ENCODE measurements around the gene RIC3. TPM values are rescaled to one million over a fixed set of nuclear protein-coding genes. Genes with fewer than 3 reads are reported as not detected.

The RIC3 gene
- total and polyA plus RNA-seq, 2 of the 8 experiments (the other 6 are each of a cell fraction or from before 2014, with no cell fraction given): 6.4 to 15.5 TPM

DNA sequence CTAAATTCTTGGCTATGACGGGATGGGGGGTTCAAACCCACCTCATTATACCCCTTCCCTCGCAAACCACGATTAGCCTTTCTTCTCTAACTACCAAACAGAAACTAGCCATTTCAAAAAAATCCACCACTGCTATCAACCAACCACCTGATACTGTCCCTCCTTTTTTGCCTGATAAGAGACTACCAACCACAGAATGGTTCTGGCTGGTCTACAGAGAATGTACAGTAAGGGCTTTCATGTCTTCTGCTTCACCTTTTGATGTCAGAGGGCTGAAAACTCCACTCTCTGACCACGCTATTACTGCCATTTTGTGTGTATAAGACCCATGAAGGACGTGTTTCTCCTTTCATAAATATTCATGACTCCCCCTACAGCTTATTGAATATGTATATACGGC is 19.1 kb downstream of the RIC3 start:
- POLR2A ChIA-PET (ENCODE audit: partially characterized antibody): no interaction called here
- H3K9ac ChIP-seq (replicated peaks in 1 of 4; ENCODE audit: extremely low read depth in 1 of 4, low read depth in 3 of 4, low read length in 3 of 4): no peak overlapping the region
- TF ChIP-seq BRCA1 (IDR thresholded peaks at IDR 0.05; ENCODE audit: low read depth, low read length) (no peak), JUND (IDR thresholded peaks at IDR 0.05; ENCODE audit: low read length) (no peak), TEAD4 (IDR thresholded peaks at IDR 0.05; ENCODE audit: low read depth, low read length) (no peak), EGR1 (IDR thresholded peaks at IDR 0.05; ENCODE audit: borderline replicate concordance, low read depth, low read length) (no peak), SP4 (IDR thresholded peaks at IDR 0.05; ENCODE audit: low read length) (no peak), KDM5A (IDR thresholded peaks at IDR 0.05; ENCODE audit: low read length) (no peak), HDAC6 (IDR thresholded peaks at IDR 0.05; ENCODE audit: low read depth, low read length) (no peak), CTBP2 (IDR thresholded peaks at IDR 0.05; ENCODE audit: borderline replicate concordance, insufficient read depth, insufficient read length, low read length) (no peak), POLR2AphosphoS5 (IDR thresholded peaks at IDR 0.05; ENCODE audit: low read depth, low read length) (no peak), RXRA (IDR thresholded peaks at IDR 0.05; ENCODE audit: insufficient read depth, low read depth, low read length) (no peak), RAD21 (IDR thresholded peaks at IDR 0.05 in 1 of 2, conservative IDR thresholded peaks at IDR 0.05 in 1 of 2; ENCODE audit: low read depth in 2 of 2, low read length in 2 of 2) (no peak), CHD1 (IDR thresholded peaks at IDR 0.05; ENCODE audit: low read depth, low read length) (no peak), MAFK (IDR thresholded peaks at IDR 0.05; ENCODE audit: low read depth, low read length) (no peak), PHF8 (conservative IDR thresholded peaks at IDR 0.05; ENCODE audit: low read depth, low read length) (no peak), CHD2 (IDR thresholded peaks at IDR 0.05; ENCODE audit: low read length) (no peak), BACH1 (IDR thresholded peaks at IDR 0.05; ENCODE audit: low read length) (no peak)

More for the DNA sequence above, 19.1 kb downstream of the RIC3 start:
- Histone ChIP-seq H4K20me1 (replicated peaks in 1 of 2; ENCODE audit: control insufficient read depth in 1 of 2, insufficient read depth in 2 of 2, low read length in 2 of 2) (no peaks in the 10 kb centered on the region), H3K23ac (ENCODE audit: insufficient read length) (no peak overlapping the region), H3K79me1 (ENCODE audit: low read depth, low read length) (no peaks in the 10 kb centered on the region), H3K23me2 (ENCODE audit: low read depth, low read length) (no peaks in the 10 kb centered on the region), H2BK120ac (replicated peaks; ENCODE audit: low read depth, low read length) (no peak overlapping the region), H2BK12ac (ENCODE audit: low read depth, low read length) (no peak overlapping the region), H2AK5ac (ENCODE audit: low read depth, low read length) (no peak overlapping the region), H3K4ac (replicated peaks; ENCODE audit: insufficient read length, low read depth, low read length) (no peak overlapping the region), H2AFZ (ENCODE audit: low read length) (no peak overlapping the region), H3K4me1 (replicated peaks in 1 of 4; ENCODE audit: control insufficient read depth in 3 of 4, insufficient read depth in 4 of 4, low read length in 3 of 4) (peaks cover 0 to 8% (median 2%) of the 10 kb centered on the region in 4 experiments; a peak in 2 of 7 replicates), H3K18ac (ENCODE audit: extremely low read depth, low read length) (no peak overlapping the region), H3K4me3 (ENCODE audit: extremely low read depth in 1 of 4, insufficient read depth in 2 of 4, low read depth in 3 of 4, low read length in 4 of 4) (no peak overlapping the region), H3K9me3 (ENCODE audit: insufficient read depth in 2 of 2, low read depth in 1 of 2, low read length in 1 of 2) (no peaks in the 10 kb centered on the region), H3K56ac (replicated peaks; ENCODE audit: insufficient read length, low read depth, low read length) (no peak overlapping the region), H3K27me3 (replicated peaks in 1 of 4; ENCODE audit: control insufficient read depth in 3 of 4, extremely low read depth in 1 of 4, insufficient read depth in 3 of 4, low read length in 3 of 4) (no peaks in the 10 kb centered on the region), H2BK5ac (ENCODE audit: low read depth, low read length) (no peak overlapping the region), H3K79me2 (ENCODE audit: control insufficient read depth in 1 of 2, insufficient read depth in 2 of 2, low read length in 2 of 2) (peaks cover 0 to 14% of the 10 kb centered on the region in 2 experiments; a peak in 2 of 4 replicates), H3K27ac (ENCODE audit: low read depth, low read length) (no peak overlapping the region), H2BK15ac (ENCODE audit: low read length) (no peak overlapping the region), H2BK20ac (ENCODE audit: low read length) (no peak overlapping the region), H3K36me3 (ENCODE audit: control insufficient read depth in 2 of 4, insufficient read depth in 4 of 4, low read length in 3 of 4) (no peaks in the 10 kb centered on the region; a peak in 1 of 8 replicates), H4K8ac (ENCODE audit: extremely low read depth, insufficient read depth, low read length) (no peak overlapping the region), H4K5ac (ENCODE audit: insufficient read length, low read depth, low read length) (no peak overlapping the region), H4K91ac (replicated peaks; ENCODE audit: insufficient read length, low read length) (no peak overlapping the region), H3K4me2 (ENCODE audit: insufficient read depth in 1 of 2, low read depth in 2 of 2, low read length in 2 of 2) (no peak overlapping the region), H3K14ac (ENCODE audit: insufficient read length) (no peak overlapping the region)
- no peak for FAIRE-seq
- 90% methylated on average over 6 of the region's 6 CpGs; no CpG with 5 or more reads in 1 of the 2 experiments for WGBS, 2 experiments (ENCODE audit: extremely low coverage in 1 of 2, insufficient coverage in 1 of 2, insufficient read length in 1 of 2, insufficient replicate concordance in 2 of 2, low coverage in 1 of 2, low lambda C conversion rate in 2 of 2, missing lambda C conversion rate in 1 of 2)
- CTCF ChIA-PET (ENCODE audit: partially characterized antibody): no interaction called here
- DNase-seq (ENCODE audit: low read depth in 1 of 2, low spot score in 2 of 2): no peak
